Fibroblast of the aortic adventitia (primary cell): Measurements from ENCODE around the gene CAMTA1. TPM values are rescaled to one million over a fixed set of nuclear protein-coding genes. Genes with fewer than 3 reads are reported as not detected.

Experiments used
- DNase-seq: peaks from one replicate; pipeline ENCODE4 v3.0.0-alpha.2; 2010; ENCODE audit warnings: low read depth
- H3K4me3 ChIP-seq: 2 replicates; pipeline ENCODE4 v1.5.1; 2011; ENCODE audit warnings: low read depth, mild to moderate bottlenecking, control low read depth, low read length, moderate library complexity
- CTCF ChIP-seq: IDR thresholded peaks from 2 replicates; pipeline ENCODE4 v1.5.1; 2011; ENCODE audit warnings: mild to moderate bottlenecking, low read length, control low read depth, inconsistent platforms; ENCODE audit not compliant: insufficient read depth
- total RNA-seq: library from RNA; depleted of rRNA; stranded (reverse); fragments of >200 nt; gene quantifications from 2 replicates; pipeline ENCODE4 v1.2.3, GENCODE V29; 2012; ENCODE audit warnings: low replicate concordance

CAMTA1 gene
- total RNA-seq, 1 donor, result 91.9 TPM

DNA sequence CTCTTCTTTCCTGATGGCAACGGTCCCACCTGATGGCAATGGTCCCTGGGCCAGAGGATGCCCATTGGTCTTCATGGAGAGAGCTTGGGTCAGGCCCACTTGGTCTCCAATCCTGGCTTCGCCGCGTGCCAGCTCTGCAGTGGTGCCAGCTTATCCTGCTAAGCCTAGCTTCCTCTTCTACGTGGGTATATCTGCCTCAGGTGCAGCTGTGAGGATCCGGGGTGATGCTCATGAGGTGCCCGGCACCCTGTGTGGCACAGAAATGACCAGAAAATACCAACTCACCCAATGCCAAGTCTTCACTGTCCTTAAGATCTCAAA is 437.4 kb downstream of the CAMTA1 start:
- no peak for DNase-seq
- no peak for TF ChIP-seq CTCF

GRCh38 chr1:7223334-7224080 is 438.3 kb downstream of the CAMTA1 start:
- TF ChIP-seq CTCF, result no peak
- H3K4me3 ChIP-seq, result no peak overlapping the region
- DNase-seq, result peak; percentile 67

More for the DNA sequence above, 437.4 kb downstream of the CAMTA1 start:
- H3K4me3 ChIP-seq, result no peak overlapping the region

DNA sequence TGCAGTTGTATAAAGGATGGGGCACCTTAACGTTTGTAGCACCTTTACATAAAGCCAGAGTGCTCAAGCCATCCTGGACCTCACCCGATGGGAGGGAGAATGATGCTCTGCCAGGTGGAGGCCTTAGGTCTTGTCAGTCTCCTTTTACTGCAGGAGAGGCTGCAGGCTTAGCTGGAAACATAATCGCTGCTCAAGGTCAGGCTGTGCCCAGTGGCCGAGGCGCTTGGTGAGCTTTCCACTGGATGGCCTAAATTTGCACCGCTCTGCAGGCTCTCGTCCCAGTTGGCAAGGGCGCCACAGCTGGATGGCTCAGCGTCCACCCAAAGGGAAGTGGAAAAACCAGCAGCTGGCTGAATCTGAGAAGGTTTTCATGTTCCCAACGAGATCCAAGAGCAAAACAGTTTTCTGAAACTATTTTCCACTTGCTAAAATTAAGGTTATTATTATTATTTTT is 438.9 kb downstream of the CAMTA1 start:
- no peak for DNase-seq
- no peak for TF ChIP-seq CTCF
- H3K4me3 ChIP-seq, result no peak overlapping the region

DNA sequence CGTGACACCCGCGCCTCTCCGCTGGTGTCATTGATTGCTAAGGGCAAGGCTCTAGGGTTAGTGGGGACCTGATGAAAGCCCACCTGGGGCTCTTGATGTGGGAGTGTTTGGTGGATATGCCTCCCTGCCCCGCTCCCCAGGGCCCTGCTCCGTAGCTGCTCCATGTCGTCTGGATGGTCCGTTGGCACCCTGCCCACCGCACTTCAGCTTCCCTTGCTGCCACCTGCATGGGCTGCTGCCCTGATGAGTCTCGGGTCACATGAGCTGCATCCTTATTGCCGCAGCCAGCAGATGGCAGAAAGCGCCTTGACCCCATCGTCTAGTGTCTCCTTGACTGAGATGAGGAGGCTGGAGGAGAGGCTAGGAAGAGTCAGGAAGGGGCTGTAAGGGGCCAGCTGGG is 439.4 kb downstream of the CAMTA1 start:
- no peak for DNase-seq
- H3K4me3 ChIP-seq, result no peak overlapping the region
- TF ChIP-seq CTCF, result no peak

GRCh38 chr1:7225711-7226505 is 440.7 kb downstream of the CAMTA1 start:
- DNase-seq, result no peak
- H3K4me3 ChIP-seq, result no peak overlapping the region
- no peak for TF ChIP-seq CTCF

DNA sequence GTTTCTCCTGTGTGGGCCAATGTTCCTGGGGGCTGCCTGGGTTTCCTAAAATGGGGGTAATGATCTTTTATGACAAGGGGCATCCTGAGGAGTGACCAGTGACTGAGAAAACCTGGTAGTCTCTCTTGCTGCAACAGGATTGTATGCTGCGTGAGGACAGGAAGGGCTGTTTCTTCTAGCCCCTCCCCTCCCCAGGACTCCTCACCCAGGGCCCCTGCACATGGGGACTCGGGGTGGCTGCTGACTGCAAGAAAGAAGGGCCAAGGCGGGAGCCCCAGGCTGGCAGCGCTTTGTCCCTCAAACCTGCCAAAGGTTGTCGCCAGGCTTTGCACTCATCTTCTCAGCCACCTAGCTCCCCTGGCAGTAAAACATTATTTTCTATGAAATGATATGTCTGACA is 442.4 kb downstream of the CAMTA1 start:
- DNase-seq, result no peak
- no peak overlapping the region for H3K4me3 ChIP-seq
- no peak for TF ChIP-seq CTCF
